IMR-90 (cell line): ENCODE results near the gene DAD1.
"Not testable (repeated sequence)": the region's sequence is repeated elsewhere in the genome, so short reads cannot be mapped to it uniquely, and the experiment has no call there.

Experiments
- CEBPB ChIP-seq: IDR thresholded peaks from 2 replicates; pipeline ENCODE4 v1.6.1; 2012; ENCODE audit warnings: low read depth, low read length, improper control_type of control experiment
- MAFK ChIP-seq: IDR thresholded peaks from 2 replicates; pipeline ENCODE4 v1.6.1; 2012; ENCODE audit warnings: low read depth, low read length, improper control_type of control experiment
- MAZ ChIP-seq: IDR thresholded peaks from 2 replicates; pipeline ENCODE4 v1.6.1; 2012; ENCODE audit warnings: low read depth, mild to moderate bottlenecking, low read length, improper control_type of control experiment, moderate library complexity, borderline replicate concordance
- MXI1 ChIP-seq: IDR thresholded peaks from 2 replicates; pipeline ENCODE4 v1.6.1; 2012; ENCODE audit warnings: low read depth, mild to moderate bottlenecking, low read length, moderate library complexity, borderline replicate concordance
- POLR2A ChIP-seq: IDR thresholded peaks from 2 replicates; pipeline ENCODE4 v1.6.1; 2012; ENCODE audit warnings: mild to moderate bottlenecking, low read depth, low read length
- RAD21 ChIP-seq: IDR thresholded peaks from 2 replicates; pipeline ENCODE4 v1.6.1; 2012; ENCODE audit warnings: low read length, improper control_type of control experiment
- RFX5 ChIP-seq: IDR thresholded peaks from 2 replicates; pipeline ENCODE4 v1.8.0; 2012; ENCODE audit warnings: low read depth, mild to moderate bottlenecking, low read length, moderate library complexity
- SMC3 ChIP-seq: fragments of 150-350 bp; IDR thresholded peaks from 2 replicates; pipeline ENCODE4 v1.6.1; 2016; ENCODE audit warnings: low read depth, mild to moderate bottlenecking, antibody characterized with exemption, low read length, moderate library complexity
- TF ChIP-seq, protein P1 (sequence below): conservative IDR thresholded peaks from 2 replicates; pipeline ENCODE4 v1.5.1; 2012; ENCODE audit warnings: mild to moderate bottlenecking, low read depth, low read length, improper control_type of control experiment
- TF ChIP-seq, protein P2 (sequence below): fragments of 150-350 bp; IDR thresholded peaks from 2 replicates; pipeline ENCODE4 v1.6.1; 2016; ENCODE audit warnings: low read depth, mild to moderate bottlenecking, low read length, moderate library complexity, borderline replicate concordance
- TF ChIP-seq, protein P3 (sequence below): fragments of 150-350 bp; IDR thresholded peaks from 2 replicates; pipeline ENCODE4 v1.6.1; 2017; ENCODE audit warnings: mild to moderate bottlenecking, antibody characterized with exemption, low read length, low read depth

DNA sequence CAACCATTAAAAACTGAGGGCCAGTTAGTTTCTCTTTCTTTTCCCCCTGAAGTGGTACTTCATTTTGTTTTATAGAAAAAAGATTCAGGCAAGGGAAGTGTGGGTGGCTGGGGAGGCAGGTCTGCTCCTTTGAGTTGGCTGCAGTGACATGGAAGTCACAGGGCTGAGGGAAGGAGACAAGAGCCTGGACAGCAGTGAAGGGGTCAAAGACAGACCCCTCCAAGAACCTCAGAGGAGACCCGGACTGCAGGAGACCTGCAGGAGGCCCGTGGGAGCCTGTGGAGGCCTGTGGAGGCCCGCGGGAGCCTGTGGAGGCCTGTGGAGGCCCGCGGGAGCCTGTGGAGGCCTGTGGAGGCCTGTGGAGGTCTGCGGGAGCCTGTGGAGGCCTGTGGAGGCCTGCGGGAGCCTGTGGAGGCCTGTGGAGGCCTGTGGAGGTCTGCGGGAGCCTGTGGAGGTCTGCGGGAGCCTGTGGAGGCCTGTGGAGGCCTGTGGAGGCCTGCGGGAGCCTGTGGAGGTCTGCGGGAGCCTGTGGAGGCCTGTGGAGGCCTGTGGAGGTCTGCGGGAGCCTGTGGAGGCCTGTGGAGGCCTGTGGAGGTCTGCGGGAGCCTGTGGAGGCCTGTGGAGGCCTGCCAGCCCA, 35.0 kb downstream of the DAD1 start:
- not testable (repeated sequence) for TF ChIP-seq POLR2A, MAFK, RAD21, SMC3, MAZ, MXI1, CEBPB, RFX5
- TF ChIP-seq, protein P1, sequence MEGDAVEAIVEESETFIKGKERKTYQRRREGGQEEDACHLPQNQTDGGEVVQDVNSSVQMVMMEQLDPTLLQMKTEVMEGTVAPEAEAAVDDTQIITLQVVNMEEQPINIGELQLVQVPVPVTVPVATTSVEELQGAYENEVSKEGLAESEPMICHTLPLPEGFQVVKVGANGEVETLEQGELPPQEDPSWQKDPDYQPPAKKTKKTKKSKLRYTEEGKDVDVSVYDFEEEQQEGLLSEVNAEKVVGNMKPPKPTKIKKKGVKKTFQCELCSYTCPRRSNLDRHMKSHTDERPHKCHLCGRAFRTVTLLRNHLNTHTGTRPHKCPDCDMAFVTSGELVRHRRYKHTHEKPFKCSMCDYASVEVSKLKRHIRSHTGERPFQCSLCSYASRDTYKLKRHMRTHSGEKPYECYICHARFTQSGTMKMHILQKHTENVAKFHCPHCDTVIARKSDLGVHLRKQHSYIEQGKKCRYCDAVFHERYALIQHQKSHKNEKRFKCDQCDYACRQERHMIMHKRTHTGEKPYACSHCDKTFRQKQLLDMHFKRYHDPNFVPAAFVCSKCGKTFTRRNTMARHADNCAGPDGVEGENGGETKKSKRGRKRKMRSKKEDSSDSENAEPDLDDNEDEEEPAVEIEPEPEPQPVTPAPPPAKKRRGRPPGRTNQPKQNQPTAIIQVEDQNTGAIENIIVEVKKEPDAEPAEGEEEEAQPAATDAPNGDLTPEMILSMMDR, result not testable (repeated sequence)
- TF ChIP-seq, protein P2, sequence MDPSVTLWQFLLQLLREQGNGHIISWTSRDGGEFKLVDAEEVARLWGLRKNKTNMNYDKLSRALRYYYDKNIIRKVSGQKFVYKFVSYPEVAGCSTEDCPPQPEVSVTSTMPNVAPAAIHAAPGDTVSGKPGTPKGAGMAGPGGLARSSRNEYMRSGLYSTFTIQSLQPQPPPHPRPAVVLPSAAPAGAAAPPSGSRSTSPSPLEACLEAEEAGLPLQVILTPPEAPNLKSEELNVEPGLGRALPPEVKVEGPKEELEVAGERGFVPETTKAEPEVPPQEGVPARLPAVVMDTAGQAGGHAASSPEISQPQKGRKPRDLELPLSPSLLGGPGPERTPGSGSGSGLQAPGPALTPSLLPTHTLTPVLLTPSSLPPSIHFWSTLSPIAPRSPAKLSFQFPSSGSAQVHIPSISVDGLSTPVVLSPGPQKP, result not testable (repeated sequence)
- TF ChIP-seq, protein P3, sequence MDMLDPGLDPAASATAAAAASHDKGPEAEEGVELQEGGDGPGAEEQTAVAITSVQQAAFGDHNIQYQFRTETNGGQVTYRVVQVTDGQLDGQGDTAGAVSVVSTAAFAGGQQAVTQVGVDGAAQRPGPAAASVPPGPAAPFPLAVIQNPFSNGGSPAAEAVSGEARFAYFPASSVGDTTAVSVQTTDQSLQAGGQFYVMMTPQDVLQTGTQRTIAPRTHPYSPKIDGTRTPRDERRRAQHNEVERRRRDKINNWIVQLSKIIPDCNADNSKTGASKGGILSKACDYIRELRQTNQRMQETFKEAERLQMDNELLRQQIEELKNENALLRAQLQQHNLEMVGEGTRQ, result not testable (repeated sequence)
